OCI-LY7 (cell line): Measurements from ENCODE around the gene CHRNB2. TPM values are rescaled to one million over a fixed set of nuclear protein-coding genes. Genes with fewer than 3 reads are reported as not detected.

Experiments
- BruUV-seq: library from RNA; stranded (reverse); fragments of 400-500 nt; replicated peaks from 2 replicates; lab custom pipeline; 2021; lab: Mats Ljungman, UMichigan
- CTCF ChIA-PET: fragments of 300-600 bp; sonication (Branson Sonifier 250); formaldehyde crosslinking; loops from one replicate; lab custom pipeline; 2022; ENCODE audit warnings: antibody characterized with exemption; ENCODE audit not compliant: unreplicated experiment; lab: Charles Lee
- POLR2A ChIA-PET: fragments of 300-600 bp; sonication (Branson Sonifier 250); formaldehyde crosslinking; loops from one replicate; lab custom pipeline; 2022; ENCODE audit warnings: antibody characterized with exemption; lab: Charles Lee
- DNase-seq: peaks from one replicate; pipeline ENCODE4 v3.0.0-alpha.2; 2015; ENCODE audit warnings: low spot score
- H2AFZ ChIP-seq: fragments of 200-600 bp; sonication (generic), shearing (Covaris generic); 2 replicates; pipeline ENCODE4 v1.6.1; 2014; ENCODE audit warnings: mild to moderate bottlenecking, antibody characterized with exemption, low read length, moderate library complexity
- H3K27ac ChIP-seq: fragments of 200-600 bp; sonication (generic); 2 replicates; pipeline ENCODE4 v1.5.1; 2014; ENCODE audit warnings: mixed run types, low read depth, mild to moderate bottlenecking, moderate library complexity, low read length, inconsistent platforms; ENCODE audit not compliant: poor library complexity, severe bottlenecking
- H3K36me3 ChIP-seq: fragments of 200-600 bp; sonication (generic); 2 replicates; pipeline ENCODE4 v1.6.1; 2014; ENCODE audit warnings: mild to moderate bottlenecking, antibody characterized with exemption, low read length, moderate library complexity, mixed read lengths; ENCODE audit not compliant: insufficient read depth
- H3K4me1 ChIP-seq: fragments of 200-600 bp; sonication (generic); 2 replicates; pipeline ENCODE4 v1.5.1; 2014; ENCODE audit warnings: mild to moderate bottlenecking, low read length; ENCODE audit not compliant: insufficient read depth, poor library complexity, severe bottlenecking
- H3K4me2 ChIP-seq: fragments of 200-600 bp; sonication (generic); 2 replicates; pipeline ENCODE4 v1.6.1; 2014; ENCODE audit warnings: mild to moderate bottlenecking, low read length
- H3K4me3 ChIP-seq: fragments of 200-600 bp; sonication (generic); 2 replicates; pipeline ENCODE4 v1.5.1; 2014; ENCODE audit warnings: mild to moderate bottlenecking, low read depth, low read length; ENCODE audit not compliant: poor library complexity, severe bottlenecking
- H3K79me2 ChIP-seq: fragments of 200-600 bp; sonication (generic); 2 replicates; pipeline ENCODE4 v1.6.1; 2016; ENCODE audit warnings: low read depth, mild to moderate bottlenecking, low read length, moderate library complexity, mixed read lengths; ENCODE audit not compliant: insufficient read depth
- H3K9me2 ChIP-seq: fragments of 200-600 bp; sonication (generic); 2 replicates; pipeline ENCODE4 v1.6.1; 2016; ENCODE audit warnings: mild to moderate bottlenecking, low read length, mixed read lengths; ENCODE audit not compliant: insufficient read depth
- H3K9me3 ChIP-seq: fragments of 200-600 bp; sonication (generic); 2 replicates; pipeline ENCODE4 v1.6.1; 2014; ENCODE audit warnings: mild to moderate bottlenecking, mixed run types, low read length, mixed read lengths
- H4K20me1 ChIP-seq: fragments of 200-600 bp; sonication (generic); 2 replicates; pipeline ENCODE4 v1.6.1; 2014; ENCODE audit warnings: mild to moderate bottlenecking, antibody characterized with exemption, low read length, moderate library complexity, mixed read lengths; ENCODE audit not compliant: insufficient read depth
- EZH2phosphoT487 ChIP-seq: fragments of 200-600 bp; sonication (generic); IDR thresholded peaks from 2 replicates; pipeline ENCODE4 v1.6.1; 2018; ENCODE audit warnings: low read depth, borderline replicate concordance, mild to moderate bottlenecking, mixed run types, antibody characterized with exemption, low read length, moderate library complexity, mixed read lengths
- intact Hi-C: fragments of 100-400 bp; cut with micrococcal nuclease; formaldehyde crosslinking; loops from one replicate; pipeline ENCODE4 v1.10.0; 2022; ENCODE audit not compliant: unreplicated experiment
- total RNA-seq, 2 experiments: library from RNA; depleted of rRNA in 1 of 2; stranded (reverse); fragments of >200 nt in 1 of 2; shearing (Covaris generic) in 1 of 2; gene quantifications; 2 replicates each; pipeline ENCODE4 v1.2.3, GENCODE V29; 2014 to 2022
- TF ChIP-seq, protein P1 (sequence below): fragments of 200-600 bp; sonication (generic); conservative IDR thresholded peaks from 2 replicates; pipeline ENCODE4 v1.5.1; 2014; ENCODE audit warnings: mild to moderate bottlenecking, antibody characterized with exemption, low read length, moderate library complexity, mixed read lengths

The CHRNB2 gene
- total RNA-seq, 2 experiments from 2014 or later = 0.13 to 0.42 TPM

DNA sequence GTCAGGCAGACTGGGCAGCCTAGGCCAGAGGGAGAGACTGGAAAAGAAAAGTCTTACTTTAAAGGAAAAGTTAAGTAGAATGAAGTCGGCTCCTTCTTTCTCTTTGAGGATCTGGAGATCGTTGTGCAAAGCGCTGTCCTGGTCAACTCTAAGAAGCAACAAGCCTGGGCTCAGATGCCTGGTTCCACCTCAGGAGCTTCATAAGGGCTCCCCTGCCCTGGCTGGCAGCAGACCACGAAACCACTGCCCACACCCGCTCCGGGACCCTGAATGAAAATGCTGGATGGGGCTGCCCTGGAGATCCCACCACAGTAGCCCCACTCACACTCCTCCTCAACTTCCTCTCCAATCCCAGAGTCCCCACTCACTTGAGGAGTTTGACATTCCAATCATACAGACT lies 15.5 kb upstream of the CHRNB2 start:
- Histone ChIP-seq H3K4me2 (no peak overlapping the region), H3K27ac (no peak overlapping the region), H3K36me3 (peaks cover 88% of the 10 kb centered on the region), H3K9me3 (no peaks in the 10 kb centered on the region), H4K20me1 (peaks cover 10% of the 10 kb centered on the region; the same call in 1 of the 2 replicates), H3K9me2 (no peaks in the 10 kb centered on the region), H3K4me1 (peaks cover 11% of the 10 kb centered on the region), H2AFZ (no peak overlapping the region), H3K79me2 (peaks cover 15% of the 10 kb centered on the region), H3K4me3 (no peak overlapping the region)
- intact Hi-C loops = no loop called here
- ChIA-PET CTCF (no interaction called here), POLR2A (no interaction called here)
- no peak for TF ChIP-seq EZH2phosphoT487
- TF ChIP-seq, protein P1, sequence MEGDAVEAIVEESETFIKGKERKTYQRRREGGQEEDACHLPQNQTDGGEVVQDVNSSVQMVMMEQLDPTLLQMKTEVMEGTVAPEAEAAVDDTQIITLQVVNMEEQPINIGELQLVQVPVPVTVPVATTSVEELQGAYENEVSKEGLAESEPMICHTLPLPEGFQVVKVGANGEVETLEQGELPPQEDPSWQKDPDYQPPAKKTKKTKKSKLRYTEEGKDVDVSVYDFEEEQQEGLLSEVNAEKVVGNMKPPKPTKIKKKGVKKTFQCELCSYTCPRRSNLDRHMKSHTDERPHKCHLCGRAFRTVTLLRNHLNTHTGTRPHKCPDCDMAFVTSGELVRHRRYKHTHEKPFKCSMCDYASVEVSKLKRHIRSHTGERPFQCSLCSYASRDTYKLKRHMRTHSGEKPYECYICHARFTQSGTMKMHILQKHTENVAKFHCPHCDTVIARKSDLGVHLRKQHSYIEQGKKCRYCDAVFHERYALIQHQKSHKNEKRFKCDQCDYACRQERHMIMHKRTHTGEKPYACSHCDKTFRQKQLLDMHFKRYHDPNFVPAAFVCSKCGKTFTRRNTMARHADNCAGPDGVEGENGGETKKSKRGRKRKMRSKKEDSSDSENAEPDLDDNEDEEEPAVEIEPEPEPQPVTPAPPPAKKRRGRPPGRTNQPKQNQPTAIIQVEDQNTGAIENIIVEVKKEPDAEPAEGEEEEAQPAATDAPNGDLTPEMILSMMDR = no peak
- no TSS peak for BruUV-seq
- no peak for DNase-seq

- H3K36me3 ChIP-seq = peaks cover 82% of the 10 kb centered on the region
- peaks cover 15% of the 10 kb centered on the region; the same call in 1 of the 2 replicates for H4K20me1 ChIP-seq
- no peaks in the 10 kb centered on the region for H3K9me2 ChIP-seq
- ChIA-PET POLR2A (interaction anchor here (0.5 kb wide), 1 partner anchor 72 kb away, joined by 3 read pairs; no protein-coding TSS in a partner anchor), CTCF (interaction anchor here (0.7 kb wide), 1 partner anchor 11 kb away, joined by 4 read pairs; no protein-coding TSS in a partner anchor)
- no TSS peak for BruUV-seq
- no peak overlapping the region for H2AFZ ChIP-seq
- no peaks in the 10 kb centered on the region for H3K9me3 ChIP-seq
- no peak for DNase-seq
- H3K79me2 ChIP-seq = peaks cover 27% of the 10 kb centered on the region
- no peak overlapping the region for H3K4me2 ChIP-seq
- intact Hi-C loops = no loop called here
- no peak overlapping the region for H3K4me3 ChIP-seq
- H3K4me1 ChIP-seq = peaks cover 13% of the 10 kb centered on the region
- H3K27ac ChIP-seq = no peak overlapping the region
- TF ChIP-seq, protein P1 = no peak
- TF ChIP-seq EZH2phosphoT487 = no peak
Measured at GRCh38 chr1:154553056-154554030, 14.2 kb upstream of the CHRNB2 start.
